OCI-LY3 (cell line): ENCODE measurements around the gene TRIM47.

Experiments
- H2AFZ ChIP-seq: fragments of 200-600, 300-600 bp; shearing (Covaris generic); 2 replicates; pipeline ENCODE4 v1.6.0; 2014; ENCODE audit warnings: antibody characterized with exemption, low read depth, low read length
- H3K27ac ChIP-seq: fragments of 200-600, 300-600 bp; sonication (generic); 2 replicates; pipeline ENCODE4 v1.5.1; 2014; ENCODE audit warnings: mild to moderate bottlenecking, low read length, moderate library complexity, mixed read lengths
- H3K27me3 ChIP-seq: fragments of 200-600, 300-600 bp; sonication (generic); 2 replicates; pipeline ENCODE4 v1.6.1; 2014; ENCODE audit warnings: low read depth, low read length, mixed read lengths
- H3K36me3 ChIP-seq: fragments of 200-600, 300-600 bp; sonication (generic); replicated peaks from 2 replicates; pipeline ENCODE3; 2014; ENCODE audit warnings: low read depth, low read length, mixed read lengths
- H3K4me1 ChIP-seq: fragments of 300-600, 200-600 bp; sonication (generic); 2 replicates; pipeline ENCODE4 v1.6.1; 2014; ENCODE audit warnings: low read length, mixed read lengths
- H3K4me2 ChIP-seq: fragments of 200-600, 300-600 bp; sonication (generic); 2 replicates; pipeline ENCODE4 v1.6.1; 2014; ENCODE audit warnings: low read length, mixed read lengths
- H3K4me3 ChIP-seq: fragments of 300-600, 200-600 bp; sonication (generic); 2 replicates; pipeline ENCODE4 v1.5.1; 2014; ENCODE audit warnings: antibody characterized with exemption, mild to moderate bottlenecking, low read length, moderate library complexity
- H3K79me2 ChIP-seq: fragments of 300-600, 200-600 bp; shearing (Covaris generic); 2 replicates; pipeline ENCODE4 v1.6.1; 2014; ENCODE audit warnings: mild to moderate bottlenecking, low read length, mixed read lengths
- H3K9ac ChIP-seq: fragments of 300-600, 200-600 bp; shearing (Covaris generic); 2 replicates; pipeline ENCODE4 v1.6.0; 2014; ENCODE audit warnings: mild to moderate bottlenecking, low read length, moderate library complexity
- H3K9me3 ChIP-seq: fragments of 200-600, 300-600 bp; shearing (Covaris generic); 2 replicates; pipeline ENCODE4 v1.6.1; 2014; ENCODE audit warnings: low read length, mixed read lengths; ENCODE audit not compliant: insufficient read depth
- H4K20me1 ChIP-seq: fragments of 200-600, 300-600 bp; sonication (generic); 2 replicates; pipeline ENCODE4 v1.6.1; 2016; ENCODE audit warnings: low read length, mixed read lengths; ENCODE audit not compliant: insufficient read depth
- EZH2phosphoT487 ChIP-seq: fragments of 200-600 bp; shearing (Covaris generic); IDR thresholded peaks from 2 replicates; pipeline ENCODE4 v1.6.1; 2018; ENCODE audit warnings: antibody characterized with exemption, mixed run types, low read depth
- TF ChIP-seq, protein P1 (sequence below): fragments of 200-600, 300-600 bp; sonication (generic); IDR thresholded peaks from 2 replicates; pipeline ENCODE4 v1.5.1; 2014; ENCODE audit warnings: antibody characterized with exemption, low read length, low read depth

The TRIM47 gene

GRCh38 chr17:75830164-75831031 lies 48.0 kb downstream of the TRIM47 start:
- Histone ChIP-seq H3K36me3 (peaks cover 12% of the 10 kb centered on the region), H3K79me2 (no peaks in the 10 kb centered on the region), H3K9ac (no peak overlapping the region), H4K20me1 (no peaks in the 10 kb centered on the region), H3K27me3 (no peaks in the 10 kb centered on the region), H3K4me1 (peaks cover 10% of the 10 kb centered on the region; the same call in 1 of the 2 replicates), H3K27ac (no peak overlapping the region), H3K4me2 (no peak overlapping the region), H2AFZ (no peak overlapping the region), H3K4me3 (no peak overlapping the region), H3K9me3 (no peaks in the 10 kb centered on the region)
- TF ChIP-seq, protein P1, sequence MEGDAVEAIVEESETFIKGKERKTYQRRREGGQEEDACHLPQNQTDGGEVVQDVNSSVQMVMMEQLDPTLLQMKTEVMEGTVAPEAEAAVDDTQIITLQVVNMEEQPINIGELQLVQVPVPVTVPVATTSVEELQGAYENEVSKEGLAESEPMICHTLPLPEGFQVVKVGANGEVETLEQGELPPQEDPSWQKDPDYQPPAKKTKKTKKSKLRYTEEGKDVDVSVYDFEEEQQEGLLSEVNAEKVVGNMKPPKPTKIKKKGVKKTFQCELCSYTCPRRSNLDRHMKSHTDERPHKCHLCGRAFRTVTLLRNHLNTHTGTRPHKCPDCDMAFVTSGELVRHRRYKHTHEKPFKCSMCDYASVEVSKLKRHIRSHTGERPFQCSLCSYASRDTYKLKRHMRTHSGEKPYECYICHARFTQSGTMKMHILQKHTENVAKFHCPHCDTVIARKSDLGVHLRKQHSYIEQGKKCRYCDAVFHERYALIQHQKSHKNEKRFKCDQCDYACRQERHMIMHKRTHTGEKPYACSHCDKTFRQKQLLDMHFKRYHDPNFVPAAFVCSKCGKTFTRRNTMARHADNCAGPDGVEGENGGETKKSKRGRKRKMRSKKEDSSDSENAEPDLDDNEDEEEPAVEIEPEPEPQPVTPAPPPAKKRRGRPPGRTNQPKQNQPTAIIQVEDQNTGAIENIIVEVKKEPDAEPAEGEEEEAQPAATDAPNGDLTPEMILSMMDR: peak; percentile 46
- TF ChIP-seq EZH2phosphoT487: no peak

GRCh38 chr17:75829747-75830146 lies 48.6 kb downstream of the TRIM47 start:
- Histone ChIP-seq H3K9ac (no peak overlapping the region), H4K20me1 (no peaks in the 10 kb centered on the region), H2AFZ (no peak overlapping the region), H3K4me3 (no peak overlapping the region), H3K9me3 (no peaks in the 10 kb centered on the region), H3K4me1 (peaks cover 10% of the 10 kb centered on the region; the same call in 1 of the 2 replicates), H3K36me3 (peaks cover 12% of the 10 kb centered on the region), H3K27ac (no peak overlapping the region), H3K79me2 (no peaks in the 10 kb centered on the region), H3K4me2 (no peak overlapping the region), H3K27me3 (no peaks in the 10 kb centered on the region)
- no peak for TF ChIP-seq EZH2phosphoT487
- TF ChIP-seq, protein P1: no peak

DNA sequence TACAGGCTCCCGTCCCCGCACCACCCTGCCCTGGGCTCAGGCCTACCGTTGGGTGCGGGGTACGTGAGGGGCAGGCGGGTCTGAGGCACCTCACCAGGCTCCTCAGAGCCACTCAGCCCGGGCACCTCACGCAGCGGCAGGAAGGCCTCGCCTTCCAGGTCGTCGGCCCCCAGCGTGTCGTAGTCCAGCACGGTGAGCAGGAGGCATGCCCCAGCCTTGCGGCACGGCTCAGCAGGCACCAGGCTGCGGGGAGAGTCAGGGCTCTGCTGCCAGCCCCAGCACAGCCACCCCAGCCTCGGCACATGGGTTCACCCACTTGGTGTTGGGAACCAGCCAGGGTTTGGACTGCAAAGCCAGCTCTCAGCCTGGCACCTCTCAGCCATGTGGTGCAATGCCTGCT lies 49.6 kb downstream of the TRIM47 start:
- TF ChIP-seq EZH2phosphoT487: no peak
- TF ChIP-seq, protein P1: no peak
- Histone ChIP-seq H3K4me3 (no peak overlapping the region), H3K36me3 (peaks cover 15% of the 10 kb centered on the region), H3K27ac (no peak overlapping the region), H3K9ac (no peak overlapping the region), H3K27me3 (no peaks in the 10 kb centered on the region), H3K4me1 (peaks cover 10% of the 10 kb centered on the region; the same call in 1 of the 2 replicates), H3K79me2 (no peaks in the 10 kb centered on the region), H2AFZ (no peak overlapping the region), H4K20me1 (no peaks in the 10 kb centered on the region), H3K4me2 (no peak overlapping the region), H3K9me3 (no peaks in the 10 kb centered on the region)

DNA sequence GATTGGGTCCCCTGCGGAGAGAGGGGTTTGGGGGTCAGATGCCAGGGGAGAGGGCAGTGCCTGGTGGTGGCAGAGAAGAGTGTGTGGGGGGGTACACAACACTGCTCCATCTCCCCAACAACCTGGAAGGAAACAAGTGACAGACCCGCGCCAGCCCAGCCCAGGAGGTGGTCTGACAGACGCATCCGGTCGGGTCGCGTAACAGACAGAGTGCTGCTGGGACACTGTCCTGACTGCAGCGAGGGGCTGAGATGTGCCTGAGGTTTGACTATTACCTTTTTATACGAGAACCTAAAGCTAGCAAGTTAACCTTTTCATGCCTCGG lies 50.3 kb downstream of the TRIM47 start:
- no peak overlapping the region for H3K27ac ChIP-seq
- peaks cover 16% of the 10 kb centered on the region for H3K36me3 ChIP-seq
- H2AFZ ChIP-seq: no peak overlapping the region
- H3K4me1 ChIP-seq: peaks cover 10% of the 10 kb centered on the region; the same call in 1 of the 2 replicates
- peak overlapping the region; percentile 56 for H3K4me2 ChIP-seq
- H3K9me3 ChIP-seq: no peaks in the 10 kb centered on the region
- no peaks in the 10 kb centered on the region for H3K27me3 ChIP-seq
- peak overlapping the region; percentile 10; the same call in 1 of the 2 replicates for H3K9ac ChIP-seq
- H3K79me2 ChIP-seq: no peaks in the 10 kb centered on the region
- peak overlapping the region; percentile 57 for H3K4me3 ChIP-seq
- no peaks in the 10 kb centered on the region for H4K20me1 ChIP-seq
- no peak for TF ChIP-seq EZH2phosphoT487
- TF ChIP-seq, protein P1: no peak
